Measurements from ENCODE around the gene SACS.
A peak's percentile ranks its signal among the peaks of the same experiment; 100 is the strongest.

GRCh38 chr13:23380534-23380933 is 53.0 kb downstream of the SACS start:
- no peak for TF ChIP-seq CTCF (IDR thresholded peaks at IDR 0.05)
- TF ChIP-seq POLR2AphosphoS5 (IDR thresholded peaks at IDR 0.05): peak; percentile 22
- TF ChIP-seq POLR2A (IDR thresholded peaks at IDR 0.05): no peak
- no peak for TF ChIP-seq EP300 (IDR thresholded peaks at IDR 0.05)

Measured in gastroesophageal sphincter (tissue), 3 donors.